Activated CD4-positive, alpha-beta T cell treated with anti-CD3 and anti-CD28 coated beads for 48 hours (primary cell): Measurements from ENCODE around the gene C3AR1.
"Not testable (repeated sequence)": the region's sequence is repeated elsewhere in the genome, so short reads cannot be mapped to it uniquely, and the experiment has no call there.

ENCODE experiments used
- DNase-seq: peaks from one replicate; pipeline ENCODE4 v3.0.0-alpha.2; 2020

C3AR1 gene

DNA sequence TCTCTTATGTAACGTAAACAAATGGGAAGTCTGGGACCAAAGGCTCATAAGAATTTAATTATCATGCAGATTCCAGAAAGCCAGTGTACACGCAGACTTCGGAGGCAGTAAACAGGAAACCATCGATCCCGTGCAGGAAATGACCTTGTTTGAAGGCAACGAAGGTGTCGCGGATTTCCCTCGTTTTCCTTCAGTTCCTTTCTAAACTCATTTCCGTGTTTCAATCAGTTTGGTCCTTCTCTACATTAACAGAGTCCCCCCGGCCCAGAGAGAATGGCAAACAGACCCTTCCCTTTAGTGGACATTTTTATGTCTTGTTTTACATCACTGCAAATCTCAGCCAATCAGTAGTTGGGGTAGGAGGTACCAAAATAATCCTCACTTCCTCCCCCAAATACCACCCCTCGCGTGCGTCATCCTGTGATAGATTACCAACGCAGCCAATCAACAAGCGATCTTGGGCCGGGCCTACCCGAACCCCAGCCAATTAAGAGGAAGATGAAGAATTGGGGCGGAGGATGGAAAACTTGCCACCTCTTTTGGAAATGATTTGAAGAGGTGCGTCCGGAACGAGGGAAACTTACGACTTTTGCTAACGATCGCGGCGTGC, 39.8 kb downstream of the C3AR1 start:
- DNase-seq = peak; percentile 97

DNA sequence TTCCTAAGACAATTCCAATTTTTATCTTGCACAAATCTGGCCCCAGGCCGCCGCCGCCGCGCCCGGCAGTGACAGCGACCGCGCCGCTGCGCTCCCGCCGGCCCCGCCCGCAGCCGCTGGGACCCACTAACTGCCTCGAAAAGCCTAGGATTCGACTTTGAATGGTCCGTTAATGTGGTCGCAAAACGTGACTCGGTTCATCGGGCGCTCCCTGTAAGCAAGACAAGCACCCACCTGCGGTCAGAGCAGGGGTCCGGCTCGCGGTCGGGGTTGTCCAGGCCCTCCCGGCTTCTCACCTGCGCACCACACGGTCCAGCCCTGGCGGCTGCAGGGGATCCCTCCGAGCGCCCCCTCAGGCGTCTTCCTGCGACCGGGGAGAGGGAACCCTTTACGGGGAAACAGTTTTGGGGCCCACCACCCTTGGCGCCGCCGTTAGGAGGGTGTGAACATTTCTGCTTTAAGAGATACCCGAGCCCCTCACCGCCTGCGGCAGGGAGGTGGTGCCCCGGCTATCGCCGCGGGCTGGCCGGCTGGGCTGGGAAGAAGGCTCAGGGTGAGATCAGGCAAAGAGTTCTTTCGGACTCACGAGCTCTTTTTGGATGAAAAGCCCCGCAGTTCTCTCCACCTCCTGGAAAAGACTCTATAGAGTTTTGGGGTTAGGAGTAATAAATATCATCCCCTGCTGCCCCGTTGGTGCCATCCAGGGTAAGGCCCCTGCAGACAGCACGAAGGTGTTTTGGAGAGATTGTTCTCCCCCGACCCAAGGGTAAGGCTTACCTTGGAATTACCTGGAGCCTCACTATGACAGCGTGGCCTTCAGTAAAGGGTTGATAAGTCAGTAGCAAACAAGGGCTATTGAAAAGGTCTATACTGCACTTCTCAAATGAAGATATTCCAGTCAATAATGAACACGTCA, 47.2 kb downstream of the C3AR1 start:
- peak; percentile 38 for DNase-seq

DNA sequence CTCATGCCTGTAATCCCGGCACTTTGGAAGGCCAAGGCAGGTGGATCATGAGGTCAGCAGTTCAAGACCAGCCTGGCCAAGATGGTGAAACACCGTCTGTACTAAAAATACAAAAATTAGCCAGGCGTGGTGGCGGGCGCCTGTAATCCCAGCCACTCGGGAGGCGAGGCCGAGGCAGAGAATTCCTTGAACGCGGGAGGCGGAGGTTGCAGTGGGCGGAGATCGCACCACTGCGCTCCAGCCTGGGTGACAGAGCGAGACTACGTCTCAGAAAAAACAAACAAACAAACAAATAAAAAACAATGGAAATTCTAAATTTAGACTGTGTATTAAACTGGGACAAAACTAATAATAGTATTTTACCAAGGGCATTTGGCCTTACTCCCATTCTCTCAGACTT, 47.9 kb downstream of the C3AR1 start:
- DNase-seq = not testable (repeated sequence)

DNA sequence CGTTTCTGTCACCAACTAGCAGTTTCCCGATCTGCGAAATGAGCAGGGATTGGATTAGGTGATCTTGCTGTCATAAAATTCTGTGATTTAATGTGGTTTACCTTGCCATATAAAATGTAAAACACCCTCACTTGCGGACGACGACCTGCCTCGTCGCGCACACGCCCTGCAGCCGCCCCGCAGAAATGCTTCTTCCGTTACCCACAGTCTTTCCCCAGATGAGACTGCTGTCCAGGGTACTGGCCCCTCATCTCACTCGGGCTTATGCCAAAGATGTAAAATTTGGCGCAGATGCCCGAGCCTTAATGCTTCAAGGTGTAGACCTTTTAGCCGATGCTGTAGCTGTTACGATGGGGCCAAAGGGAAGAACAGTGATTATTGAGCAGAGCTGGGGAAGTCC, 51.3 kb downstream of the C3AR1 start:
- DNase-seq = no peak

DNA sequence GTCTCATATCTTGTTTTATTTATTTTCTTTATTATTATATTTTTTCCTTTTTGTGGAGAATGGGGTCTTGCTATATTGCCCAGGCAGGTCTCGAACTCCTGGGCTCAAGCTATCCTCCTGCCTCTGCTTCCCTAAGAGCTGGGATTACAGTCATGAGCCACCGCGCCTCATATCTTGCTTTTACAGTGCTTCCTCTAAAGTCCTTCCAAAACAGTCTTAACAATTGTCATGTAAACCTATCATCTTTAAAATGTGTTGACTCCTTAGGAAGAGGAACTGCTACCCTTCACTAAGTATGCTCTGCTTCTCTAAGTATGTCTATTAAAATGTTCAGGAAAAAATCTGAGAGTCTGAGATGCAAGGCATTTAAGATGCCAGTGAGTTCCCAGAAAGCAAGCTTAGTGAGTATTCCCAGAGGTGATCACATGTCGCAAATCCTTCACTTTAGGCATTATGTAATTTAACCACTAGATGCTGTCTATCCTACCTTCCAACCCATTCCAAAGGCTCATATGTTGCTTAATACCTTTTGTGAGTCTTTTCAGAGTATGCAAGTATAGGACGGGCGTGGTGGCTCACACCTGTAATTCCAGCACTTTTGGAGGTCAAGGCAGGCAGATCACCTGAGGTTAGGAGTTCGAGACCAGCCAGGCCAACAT, 53.4 kb downstream of the C3AR1 start:
- DNase-seq = no peak

DNA sequence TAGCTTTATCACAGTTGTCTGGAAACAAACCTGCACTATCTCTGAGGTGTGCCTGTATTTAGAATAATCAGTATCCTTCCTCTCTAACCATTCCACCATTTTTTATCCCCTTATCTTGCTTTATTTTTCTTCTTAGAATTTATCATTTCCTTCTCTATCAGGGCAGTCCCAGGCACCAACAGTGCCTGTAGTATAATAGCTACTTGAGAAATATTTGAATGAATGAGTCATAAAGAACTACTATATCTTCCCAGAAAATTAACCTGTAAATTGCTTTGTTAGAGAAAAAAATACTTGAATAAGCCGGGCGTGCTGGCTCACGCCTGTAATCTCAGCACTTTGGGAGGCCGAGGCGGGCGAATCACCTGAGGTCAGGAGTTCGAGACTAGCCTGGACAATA, 54.8 kb downstream of the C3AR1 start:
- no peak for DNase-seq
